HG03432 (cell line): ENCODE data around the gene ORMDL1.
"Not testable (repeated sequence)": the region's sequence is repeated elsewhere in the genome, so short reads cannot be mapped to it uniquely, and the experiment has no call there.

Experiments
- ATAC-seq: cut with Tn5 transposase; IDR thresholded peaks from one replicate; pipeline ENCODE4 v1.9.1; 2021; ENCODE audit warnings: mild to moderate bottlenecking, moderate library complexity; ENCODE audit not compliant: unreplicated experiment

Gene ORMDL1

DNA sequence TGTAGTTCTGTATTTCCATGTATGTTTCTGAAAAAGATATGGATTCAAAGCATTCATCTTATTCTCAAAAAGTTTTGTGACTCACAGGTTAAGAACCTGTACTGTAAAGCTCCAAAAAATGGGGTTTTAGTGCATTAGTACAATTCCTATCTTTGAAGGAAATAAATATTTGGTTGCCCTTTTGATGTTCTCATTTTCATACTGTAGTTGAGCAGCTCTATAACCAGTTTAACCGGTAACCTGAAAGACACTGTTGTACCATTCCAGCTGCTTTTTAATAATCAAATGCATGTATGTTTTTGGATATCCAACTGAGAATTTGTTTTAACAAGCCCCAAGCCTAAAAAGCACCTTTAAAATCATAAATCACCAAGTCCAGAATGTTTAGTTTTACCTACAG is 11.9 kb downstream of the ORMDL1 start:
- ATAC-seq = no peak

DNA sequence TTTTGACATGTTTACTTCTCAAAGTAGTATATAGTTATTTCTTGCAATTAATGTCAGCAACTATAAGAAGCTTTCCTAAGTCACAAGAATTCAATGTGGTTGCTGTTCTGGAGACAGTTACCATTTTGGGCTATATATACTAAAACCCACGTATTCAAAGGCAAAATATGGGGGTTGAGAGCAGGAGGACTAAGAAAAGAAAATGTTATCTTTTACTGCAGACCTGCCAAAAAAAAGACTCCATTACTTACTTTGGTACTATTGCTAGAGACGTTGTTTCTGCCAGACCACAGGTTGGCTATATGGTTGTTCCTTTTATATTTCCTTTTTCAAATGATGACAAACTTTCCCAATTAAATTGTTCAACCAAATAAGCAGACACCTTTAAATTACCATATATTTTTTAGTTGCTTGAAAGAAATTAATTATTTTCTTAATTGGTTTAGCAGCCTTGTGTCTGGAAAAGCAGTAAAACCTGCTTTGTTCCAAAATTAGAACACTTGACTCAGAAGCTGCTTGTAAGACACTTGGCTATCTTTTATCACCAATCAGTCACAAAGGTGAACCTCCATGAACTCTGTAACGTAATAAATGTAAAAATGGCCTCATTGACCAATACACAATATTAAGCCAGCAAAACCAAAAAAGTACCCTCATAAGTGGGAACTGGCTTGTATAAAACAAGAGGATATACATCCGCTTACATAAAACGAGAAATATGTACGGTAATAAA is 13.4 kb downstream of the ORMDL1 start:
- no peak for ATAC-seq

DNA sequence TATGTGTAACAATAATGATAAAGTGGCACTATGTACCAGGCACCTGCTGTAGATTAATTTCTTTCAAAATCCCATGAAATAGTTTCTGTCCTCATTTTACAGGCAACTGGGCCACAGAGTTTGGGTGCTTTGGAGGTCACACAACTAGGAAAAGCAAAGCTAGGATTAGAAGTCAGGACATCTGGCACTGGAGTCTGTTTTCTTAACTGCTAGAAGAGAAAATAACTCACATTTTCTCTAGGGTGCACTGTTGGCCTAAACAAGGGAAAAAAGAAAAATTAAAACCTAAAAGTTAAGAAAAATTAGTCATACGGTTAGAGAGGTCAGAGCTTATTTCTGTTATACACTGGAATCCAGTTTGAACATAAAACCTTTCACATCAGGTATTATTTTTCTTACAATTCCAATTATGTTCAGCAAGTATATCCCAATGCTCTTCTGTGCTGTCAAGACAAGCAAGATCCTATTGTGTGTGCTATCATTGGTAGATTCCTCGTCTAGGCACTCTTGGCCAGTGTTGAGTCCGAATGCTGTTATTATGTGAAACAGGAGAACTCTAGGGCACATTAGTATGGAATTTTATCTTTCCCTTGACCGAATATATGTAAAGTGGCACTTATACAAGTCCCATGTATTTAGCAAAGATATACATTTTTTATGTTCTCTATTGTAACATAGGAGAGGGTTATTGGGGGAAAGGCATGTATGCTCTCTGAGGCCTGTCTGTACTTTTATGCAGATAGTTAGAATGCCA is 20.1 kb downstream of the ORMDL1 start:
- ATAC-seq = no peak

DNA sequence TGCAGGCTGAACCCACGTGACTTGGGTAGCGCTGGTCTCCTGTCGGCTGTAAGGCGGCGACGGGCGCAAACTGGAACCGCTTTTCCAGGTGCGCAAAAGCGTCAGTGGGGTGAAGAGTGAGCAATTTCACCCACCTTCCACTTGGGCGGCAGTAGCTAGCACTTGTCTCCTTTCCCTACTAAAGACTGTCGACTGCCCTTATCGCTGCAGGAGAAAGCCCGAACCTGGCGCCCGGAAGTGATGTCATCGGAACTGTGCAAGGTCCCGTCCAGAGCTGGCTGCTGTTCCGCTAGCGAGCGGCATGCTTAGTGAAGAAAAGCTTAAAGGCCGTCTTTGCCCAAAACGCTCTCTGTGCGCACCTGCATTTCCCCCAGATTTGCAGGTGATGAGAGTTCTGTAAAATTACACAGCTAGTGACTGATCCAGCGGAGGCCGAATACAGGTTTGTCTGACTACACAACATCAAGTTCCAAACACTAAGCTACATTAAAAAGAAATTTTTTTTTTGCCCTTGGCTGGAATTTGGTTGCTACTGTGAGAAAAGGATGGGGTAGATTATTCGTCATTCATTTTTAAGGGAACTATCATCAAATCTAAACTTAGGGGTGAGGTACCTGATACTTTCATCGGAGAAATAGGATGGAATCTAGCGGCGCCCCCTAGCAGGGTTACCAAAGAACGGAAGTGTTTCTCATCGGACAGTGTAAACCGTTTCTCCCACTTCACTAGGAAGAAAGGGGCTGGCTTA is 21.4 kb downstream of the ORMDL1 start, which contains the start of gene OSGEPL1:
OSGEPL1 (minus strand) TSS at position 242 of the 748 bp plus-strand sequence. CDS start 1,152 bp downstream, outside the sequence.
- peak; percentile 97 for ATAC-seq

DNA sequence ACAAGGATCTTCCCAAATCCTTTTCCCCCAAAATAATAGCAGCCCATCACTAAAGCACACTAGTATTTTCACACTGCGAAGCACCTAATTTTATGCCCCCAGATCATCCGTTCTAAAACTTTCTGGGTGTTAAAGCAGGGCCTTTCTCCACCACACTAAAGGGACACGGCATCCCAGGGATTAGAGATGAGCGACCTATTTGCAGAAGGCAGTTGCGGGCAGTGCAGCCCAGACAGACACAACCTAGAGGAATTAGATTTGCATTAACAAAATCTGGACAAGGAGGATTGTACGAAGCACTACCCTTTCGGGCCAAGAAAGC is 21.9 kb downstream of the ORMDL1 start:
- no peak for ATAC-seq

DNA sequence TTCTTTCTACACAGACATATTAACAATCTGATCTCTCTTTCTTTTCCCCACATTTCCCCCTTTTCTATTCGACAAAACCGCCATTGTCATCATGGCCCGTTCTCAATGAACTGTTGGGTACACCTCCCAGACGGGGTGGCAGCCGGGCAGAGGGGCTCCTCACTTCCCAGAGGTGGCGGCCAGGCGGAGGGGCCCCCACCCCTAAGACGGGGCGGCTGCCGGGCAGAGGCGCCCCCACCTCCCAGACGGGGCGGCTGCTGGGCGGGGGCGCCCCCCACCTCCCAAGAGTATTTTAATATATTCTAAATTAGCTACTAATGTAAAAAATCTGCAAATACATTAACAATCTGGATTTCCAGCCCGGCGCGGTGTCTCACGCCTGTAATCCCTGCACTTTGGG is 24.0 kb downstream of the ORMDL1 start:
- ATAC-seq = not testable (repeated sequence)

DNA sequence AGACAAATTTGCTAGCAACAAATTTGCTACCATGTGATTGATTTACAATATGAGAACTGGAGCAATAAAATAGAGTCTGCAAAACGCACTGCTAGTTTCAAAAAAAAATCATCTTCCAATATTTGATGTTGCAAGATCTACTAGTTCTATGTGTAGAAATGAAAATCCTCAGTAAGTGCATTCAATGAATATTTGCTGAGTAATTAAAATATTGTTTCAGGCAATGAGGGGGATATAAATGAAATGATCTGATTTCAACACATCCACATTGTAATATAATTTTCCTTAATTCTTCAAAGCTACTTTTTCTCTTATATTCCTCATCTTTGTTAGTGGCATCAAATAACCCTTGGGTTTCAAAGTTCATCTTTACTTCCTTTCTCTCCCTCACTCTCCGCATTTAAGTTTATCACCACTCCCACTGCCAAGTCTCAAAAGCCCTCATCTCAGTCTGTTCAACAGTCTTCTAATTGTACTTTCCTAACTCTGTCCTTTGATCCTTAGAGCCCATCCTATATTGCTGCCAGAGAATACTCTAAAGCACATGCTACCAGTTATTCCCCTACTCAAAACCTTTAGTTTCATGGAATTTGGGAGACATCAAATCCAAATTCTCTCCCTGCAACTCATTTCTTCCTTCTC is 27.7 kb downstream of the ORMDL1 start:
- ATAC-seq = no peak

DNA sequence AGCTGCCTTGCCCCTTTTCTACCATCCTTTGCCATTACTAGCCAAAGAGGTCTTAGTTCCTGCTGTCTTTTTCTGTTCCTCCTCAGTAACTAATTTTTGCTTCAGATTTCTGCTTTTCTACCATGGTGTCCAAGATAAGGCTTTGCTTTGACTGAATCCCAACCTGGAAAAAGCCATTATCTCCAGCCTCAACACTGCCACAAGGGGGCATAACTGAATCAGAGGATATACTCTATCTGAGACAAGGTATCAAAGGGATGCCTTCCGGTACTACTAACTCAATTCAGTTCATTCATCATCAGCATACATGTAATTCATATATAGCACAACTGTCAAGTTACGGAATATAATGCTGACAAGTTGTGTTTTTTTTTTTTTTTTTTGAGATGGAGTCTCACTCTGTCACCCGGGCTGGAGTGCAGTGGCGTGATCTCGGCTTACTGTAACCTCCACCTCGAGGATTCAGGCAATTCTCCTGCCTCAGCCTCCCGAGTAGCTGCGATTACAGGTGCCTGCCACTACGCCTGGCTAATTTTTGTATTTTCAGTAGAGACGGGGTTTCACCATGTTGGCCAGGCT is 33.0 kb downstream of the ORMDL1 start:
- ATAC-seq = peak; percentile 77

DNA sequence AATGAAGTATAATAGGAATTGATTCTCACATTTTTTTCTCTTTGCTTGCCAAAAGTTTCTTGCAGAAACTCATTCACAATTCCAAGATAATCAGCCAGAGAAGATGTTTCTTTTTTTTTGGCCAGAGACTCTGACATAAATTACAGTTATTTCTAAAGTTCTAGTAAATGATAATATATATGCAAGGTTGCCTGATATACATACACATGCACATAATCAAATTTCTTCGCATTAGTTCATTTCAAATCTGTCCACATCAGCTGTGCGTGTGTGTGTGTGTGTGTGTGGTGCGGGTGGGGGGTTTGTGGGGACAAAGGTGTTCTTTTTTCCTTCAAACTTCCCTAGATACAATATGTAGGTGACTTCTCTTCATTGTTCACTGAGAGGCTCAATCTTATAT is 54.7 kb downstream of the ORMDL1 start:
- ATAC-seq = no peak

DNA sequence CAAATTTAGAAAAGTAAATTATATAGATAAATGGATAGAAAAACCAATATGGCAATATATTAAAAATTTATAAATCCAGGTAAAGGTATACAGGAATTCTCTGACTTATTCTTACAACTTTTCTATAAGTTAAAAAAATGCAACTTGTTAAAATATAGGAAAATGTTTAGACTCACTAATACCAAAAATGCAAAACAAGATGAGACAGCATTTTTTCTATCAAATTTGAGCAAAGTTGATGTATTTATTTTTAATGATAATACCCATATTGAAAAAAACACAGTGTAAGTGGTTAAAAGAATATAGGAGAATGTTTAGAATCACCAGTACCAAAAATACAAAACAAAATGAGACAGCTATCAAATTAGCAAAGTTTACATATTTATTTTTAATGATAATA is 57.3 kb downstream of the ORMDL1 start:
- no peak for ATAC-seq

DNA sequence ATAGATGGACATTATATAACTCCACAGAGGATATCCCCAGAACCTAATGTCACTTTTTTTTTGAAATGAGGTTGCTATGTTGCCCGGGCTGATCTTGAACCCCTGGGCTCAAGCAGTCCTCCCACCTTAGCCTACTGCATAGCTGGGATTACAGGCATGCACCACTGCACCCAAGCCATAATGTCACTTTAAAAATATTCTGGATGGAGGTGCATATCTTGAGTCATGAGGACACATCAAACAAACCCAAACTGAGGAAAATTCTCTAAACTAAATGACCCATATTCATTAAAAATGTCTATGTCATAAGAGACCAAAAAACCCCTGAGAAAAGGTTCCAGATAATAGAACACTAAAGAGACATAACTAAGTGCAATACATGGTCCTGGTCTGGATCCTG is 57.9 kb downstream of the ORMDL1 start:
- no peak for ATAC-seq

DNA sequence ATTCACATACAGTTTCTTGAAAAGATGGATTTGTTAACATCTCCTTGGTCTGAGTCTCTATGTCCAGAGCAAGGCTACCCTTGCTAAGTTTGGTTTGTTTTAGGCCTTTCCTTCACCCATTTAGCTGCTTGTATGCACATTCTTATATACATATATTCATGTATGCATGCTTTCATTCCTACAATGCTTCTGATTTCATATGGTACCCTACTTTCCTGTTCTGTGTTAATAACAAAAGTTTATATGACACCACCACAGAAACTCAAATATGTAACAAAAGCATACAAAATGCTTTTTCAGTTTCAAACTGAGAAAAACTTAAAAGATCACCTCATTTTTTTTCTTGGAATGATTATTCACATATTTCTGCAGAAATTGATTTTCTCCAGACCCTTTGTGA is 60.9 kb downstream of the ORMDL1 start:
- no peak for ATAC-seq
